Trophoblast cell (in vitro differentiated cells and primary cell): ENCODE measurements around the gene TSHZ3.

ENCODE experiments used
- DNase-seq, 2 donors: peaks; one replicate each; pipeline ENCODE4 v3.0.0-alpha.2; 2016
- H2AFZ ChIP-seq: 2 replicates; pipeline ENCODE4 v1.6.1; 2013; ENCODE audit warnings: low read length, moderate library complexity, mild to moderate bottlenecking; ENCODE audit not compliant: insufficient read depth, poor library complexity
- H2AK5ac ChIP-seq: 2 replicates; pipeline ENCODE4 v1.6.1; 2013; ENCODE audit warnings: mild to moderate bottlenecking, low read length
- H2BK120ac ChIP-seq: 2 replicates; pipeline ENCODE4 v1.6.1; 2013; ENCODE audit warnings: low read length, mild to moderate bottlenecking, moderate library complexity; ENCODE audit not compliant: insufficient read depth, poor library complexity
- H2BK12ac ChIP-seq: 2 replicates; pipeline ENCODE4 v1.6.1; 2013; ENCODE audit warnings: mild to moderate bottlenecking, low read length, moderate library complexity
- H2BK5ac ChIP-seq: 2 replicates; pipeline ENCODE4 v1.6.1; 2013; ENCODE audit warnings: low read length, low read depth, moderate library complexity, mild to moderate bottlenecking; ENCODE audit not compliant: poor library complexity
- H3K14ac ChIP-seq: 2 replicates; pipeline ENCODE4 v1.6.1; 2013; ENCODE audit warnings: mild to moderate bottlenecking, low read length
- H3K18ac ChIP-seq: 2 replicates; pipeline ENCODE4 v1.6.1; 2013; ENCODE audit warnings: mild to moderate bottlenecking, low read length
- H3K23ac ChIP-seq: 2 replicates; pipeline ENCODE4 v1.6.1; 2013; ENCODE audit warnings: low read length
- H3K27ac ChIP-seq: 2 replicates; pipeline ENCODE4 v1.5.1; 2013; ENCODE audit warnings: low read depth, mild to moderate bottlenecking, inconsistent platforms, low read length, moderate library complexity
- H3K27me3 ChIP-seq: 2 replicates; pipeline ENCODE4 v1.6.1; 2013; ENCODE audit warnings: inconsistent platforms, mild to moderate bottlenecking, low read length, moderate library complexity; ENCODE audit not compliant: insufficient read depth
- H3K36me3 ChIP-seq, 2 experiments: 1 replicate in 1 of 2; 2 replicates in 1 of 2; pipeline ENCODE4 v1.6.1; 2013; ENCODE audit warnings: low read length in 2 of 2, mild to moderate bottlenecking in 2 of 2, moderate library complexity in 1 of 2; ENCODE audit not compliant: insufficient read depth in 2 of 2, control insufficient read depth in 1 of 2
- H3K4ac ChIP-seq: 2 replicates; pipeline ENCODE4 v1.6.1; 2013; ENCODE audit warnings: low read depth, mild to moderate bottlenecking, low read length, moderate library complexity
- H3K4me1 ChIP-seq, 2 experiments: 1 replicate in 1 of 2; 2 replicates in 1 of 2; pipeline ENCODE4 v1.6.1; 2013; ENCODE audit warnings: low read length in 2 of 2, mild to moderate bottlenecking in 2 of 2, moderate library complexity in 1 of 2; ENCODE audit not compliant: insufficient read depth in 2 of 2, control insufficient read depth in 1 of 2
- H3K4me2 ChIP-seq: 2 replicates; pipeline ENCODE4 v1.6.1; 2013; ENCODE audit warnings: inconsistent platforms, mild to moderate bottlenecking, low read length, moderate library complexity
- H3K4me3 ChIP-seq: 2 replicates; pipeline ENCODE4 v1.5.1; 2013; ENCODE audit warnings: mild to moderate bottlenecking, low read depth, low read length, inconsistent platforms
- H3K79me1 ChIP-seq: one replicate; pipeline ENCODE4 v1.6.1; 2013; ENCODE audit warnings: low read length
- H3K79me2 ChIP-seq: 2 replicates; pipeline ENCODE4 v1.6.1; 2013; ENCODE audit warnings: low read length, mild to moderate bottlenecking; ENCODE audit not compliant: control insufficient read depth, insufficient read depth, poor library complexity
- H3K9ac ChIP-seq: 2 replicates; pipeline ENCODE4 v1.6.1; 2013; ENCODE audit warnings: mild to moderate bottlenecking, low read length
- H3K9me3 ChIP-seq: 2 replicates; pipeline ENCODE4 v1.6.1; 2013; ENCODE audit warnings: low read depth, mild to moderate bottlenecking, control low read depth, inconsistent platforms, low read length; ENCODE audit not compliant: insufficient read depth
- H4K12ac ChIP-seq: 2 replicates; pipeline ENCODE4 v1.6.1; 2013; ENCODE audit warnings: low read depth, mild to moderate bottlenecking, low read length, moderate library complexity
- H4K8ac ChIP-seq: 2 replicates; pipeline ENCODE4 v1.6.1; 2013; ENCODE audit warnings: low read depth, mild to moderate bottlenecking, low read length, moderate library complexity
- H4K91ac ChIP-seq: one replicate; pipeline ENCODE4 v1.6.1; 2013; ENCODE audit warnings: low read depth, mild to moderate bottlenecking, low read length, moderate library complexity
- WGBS: extraction: QIAGEN DNeasy Blood & Tissue Kit; methylation state at CpG from one replicate; pipeline ENCODE4 v1.1.7; 2013; ENCODE audit warnings: missing lambda C conversion rate; ENCODE audit not compliant: insufficient read length, insufficient coverage; ENCODE audit errors: extremely low coverage; 5-methylcytosine and 5-hydroxymethylcytosine counted together

TSHZ3 gene

DNA sequence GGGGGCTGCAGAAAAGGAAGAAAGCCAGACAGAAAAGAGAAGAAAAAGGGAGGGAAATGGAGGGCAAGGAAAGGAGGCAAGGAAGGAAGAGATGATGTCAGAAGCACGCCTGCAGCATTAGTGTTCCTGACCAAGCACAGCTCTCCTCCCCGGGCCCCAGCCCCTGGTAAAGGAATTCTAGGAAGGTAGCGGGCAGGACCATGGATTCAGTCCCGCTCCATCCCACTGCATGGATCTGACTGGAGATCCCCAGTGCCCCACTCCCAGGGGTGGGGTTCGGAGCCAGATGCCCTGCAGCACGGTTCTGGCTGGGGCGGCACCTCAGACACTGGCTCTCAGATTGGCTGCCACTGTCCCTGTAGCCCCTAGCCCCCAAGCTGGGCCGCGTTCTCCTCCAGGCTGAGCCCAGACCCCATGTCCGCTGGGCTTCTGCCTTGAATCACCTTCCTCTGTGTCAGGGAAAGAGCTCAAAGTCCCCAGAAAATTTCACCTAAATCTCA lies 59.8 kb downstream of the TSHZ3 start:
- no peak overlapping the region for H3K27ac ChIP-seq
- no peak overlapping the region for H2BK5ac ChIP-seq
- no peak overlapping the region for H3K23ac ChIP-seq
- no peak overlapping the region for H3K4me3 ChIP-seq
- no CpG with 5 or more reads among the region's 10 CpGs for WGBS
- H2AK5ac ChIP-seq, result no peak overlapping the region
- no peak overlapping the region for H4K8ac ChIP-seq
- H3K18ac ChIP-seq, result no peak overlapping the region
- H3K36me3 ChIP-seq, result no peaks in the 10 kb centered on the region
- H4K12ac ChIP-seq, result no peak overlapping the region
- H4K91ac ChIP-seq, result no peak overlapping the region
- no peaks in the 10 kb centered on the region for H3K27me3 ChIP-seq
- no peak overlapping the region for H2BK120ac ChIP-seq
- H3K4ac ChIP-seq, result no peak overlapping the region
- H3K79me2 ChIP-seq, result no peaks in the 10 kb centered on the region
- DNase-seq, result no peak
- no peak overlapping the region for H2BK12ac ChIP-seq
- H3K14ac ChIP-seq, result no peak overlapping the region
- no peaks in the 10 kb centered on the region for H3K4me1 ChIP-seq
- H3K9me3 ChIP-seq, result peaks cover 7% of the 10 kb centered on the region
- no peak overlapping the region for H3K9ac ChIP-seq
- H3K79me1 ChIP-seq, result no peaks in the 10 kb centered on the region
- H2AFZ ChIP-seq, result no peak overlapping the region
- no peak overlapping the region for H3K4me2 ChIP-seq

GRCh38 chr19:31286491-31286890 lies 62.7 kb downstream of the TSHZ3 start:
- Histone ChIP-seq H2AK5ac (no peak overlapping the region), H2BK5ac (no peak overlapping the region), H3K4me2 (no peak overlapping the region), H2BK120ac (no peak overlapping the region), H3K27ac (no peak overlapping the region), H3K4ac (no peak overlapping the region), H2AFZ (no peak overlapping the region), H3K18ac (no peak overlapping the region), H4K8ac (no peak overlapping the region), H3K36me3 (no peaks in the 10 kb centered on the region), H3K79me1 (no peaks in the 10 kb centered on the region), H3K9ac (no peak overlapping the region), H4K12ac (no peak overlapping the region), H3K23ac (no peak overlapping the region), H3K9me3 (peaks cover 7% of the 10 kb centered on the region), H3K4me3 (no peak overlapping the region), H3K4me1 (no peaks in the 10 kb centered on the region), H3K27me3 (no peaks in the 10 kb centered on the region), H3K79me2 (no peaks in the 10 kb centered on the region), H3K14ac (no peak overlapping the region), H4K91ac (no peak overlapping the region), H2BK12ac (no peak overlapping the region)
- no peak for DNase-seq
- WGBS, result no CpG with 5 or more reads among the region's 8 CpGs

- H2AFZ ChIP-seq, result no peak overlapping the region
- H2BK5ac ChIP-seq, result no peak overlapping the region
- H3K4me1 ChIP-seq, result no peaks in the 10 kb centered on the region
- no peak overlapping the region for H3K27ac ChIP-seq
- no CpG with 5 or more reads among the region's 5 CpGs for WGBS
- H3K4me2 ChIP-seq, result no peak overlapping the region
- no peaks in the 10 kb centered on the region for H3K79me2 ChIP-seq
- no peak overlapping the region for H2BK120ac ChIP-seq
- H3K27me3 ChIP-seq, result no peaks in the 10 kb centered on the region
- H3K14ac ChIP-seq, result no peak overlapping the region
- no peak overlapping the region for H2BK12ac ChIP-seq
- no peak overlapping the region for H3K9ac ChIP-seq
- H4K8ac ChIP-seq, result no peak overlapping the region
- no peak overlapping the region for H2AK5ac ChIP-seq
- H3K4me3 ChIP-seq, result no peak overlapping the region
- H3K23ac ChIP-seq, result no peak overlapping the region
- peaks cover 7% of the 10 kb centered on the region for H3K9me3 ChIP-seq
- H4K91ac ChIP-seq, result no peak overlapping the region
- no peaks in the 10 kb centered on the region for H3K79me1 ChIP-seq
- no peak overlapping the region for H3K4ac ChIP-seq
- H3K18ac ChIP-seq, result no peak overlapping the region
- H3K36me3 ChIP-seq, result no peaks in the 10 kb centered on the region
- DNase-seq, result no peak
- H4K12ac ChIP-seq, result no peak overlapping the region
Measured at GRCh38 chr19:31285744-31286143, 63.5 kb downstream of the TSHZ3 start.

DNA sequence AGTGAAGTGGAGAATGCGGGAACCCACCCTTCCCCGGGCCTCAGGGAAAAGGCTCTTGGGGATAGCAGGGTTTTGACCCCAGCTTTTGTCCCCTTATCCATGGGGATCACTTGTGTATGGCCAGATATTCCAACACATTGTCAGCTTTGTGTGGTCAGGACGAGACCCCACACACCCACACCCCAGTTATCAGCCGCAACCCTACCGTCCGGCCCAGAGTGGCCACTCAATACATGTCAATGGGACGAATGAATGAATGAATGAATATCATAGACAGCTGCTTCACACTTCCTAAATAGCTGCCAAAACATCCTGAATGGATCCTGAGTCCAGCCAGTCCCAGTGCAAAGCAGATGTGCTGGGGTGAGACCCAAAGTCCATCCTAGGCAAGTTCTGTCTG lies 64.6 kb downstream of the TSHZ3 start:
- Histone ChIP-seq H3K14ac (no peak overlapping the region), H3K18ac (no peak overlapping the region)
- WGBS, result no CpG with 5 or more reads among the region's 7 CpGs

More for the DNA sequence above, 64.6 kb downstream of the TSHZ3 start:
- H4K12ac ChIP-seq, result no peak overlapping the region
- H2BK5ac ChIP-seq, result no peak overlapping the region
- no peak overlapping the region for H3K4ac ChIP-seq
- H4K91ac ChIP-seq, result no peak overlapping the region
- no peak overlapping the region for H3K4me3 ChIP-seq
- H3K27me3 ChIP-seq, result no peaks in the 10 kb centered on the region
- H3K79me1 ChIP-seq, result no peaks in the 10 kb centered on the region
- H3K4me2 ChIP-seq, result no peak overlapping the region
- no peak overlapping the region for H2BK12ac ChIP-seq
- H3K27ac ChIP-seq, result no peak overlapping the region
- no peak overlapping the region for H2AFZ ChIP-seq
- H3K36me3 ChIP-seq, result no peaks in the 10 kb centered on the region
- no peaks in the 10 kb centered on the region for H3K4me1 ChIP-seq
- no peaks in the 10 kb centered on the region for H3K79me2 ChIP-seq
- no peak overlapping the region for H4K8ac ChIP-seq
- no peak overlapping the region for H3K9ac ChIP-seq
- H2BK120ac ChIP-seq, result no peak overlapping the region
- H2AK5ac ChIP-seq, result no peak overlapping the region
- no peak for DNase-seq
- H3K23ac ChIP-seq, result no peak overlapping the region
- peaks cover 7% of the 10 kb centered on the region for H3K9me3 ChIP-seq
